GM12873 (cell line): ENCODE data around the gene KCTD13.

ENCODE experiments used
- CTCF ChIP-seq: IDR thresholded peaks from 2 replicates; pipeline ENCODE4 v1.5.1; 2012; ENCODE audit warnings: low read depth, mild to moderate bottlenecking, moderate library complexity, low read length, control low read depth; ENCODE audit not compliant: insufficient read depth; ENCODE audit errors: missing control alignments

The KCTD13 gene

DNA sequence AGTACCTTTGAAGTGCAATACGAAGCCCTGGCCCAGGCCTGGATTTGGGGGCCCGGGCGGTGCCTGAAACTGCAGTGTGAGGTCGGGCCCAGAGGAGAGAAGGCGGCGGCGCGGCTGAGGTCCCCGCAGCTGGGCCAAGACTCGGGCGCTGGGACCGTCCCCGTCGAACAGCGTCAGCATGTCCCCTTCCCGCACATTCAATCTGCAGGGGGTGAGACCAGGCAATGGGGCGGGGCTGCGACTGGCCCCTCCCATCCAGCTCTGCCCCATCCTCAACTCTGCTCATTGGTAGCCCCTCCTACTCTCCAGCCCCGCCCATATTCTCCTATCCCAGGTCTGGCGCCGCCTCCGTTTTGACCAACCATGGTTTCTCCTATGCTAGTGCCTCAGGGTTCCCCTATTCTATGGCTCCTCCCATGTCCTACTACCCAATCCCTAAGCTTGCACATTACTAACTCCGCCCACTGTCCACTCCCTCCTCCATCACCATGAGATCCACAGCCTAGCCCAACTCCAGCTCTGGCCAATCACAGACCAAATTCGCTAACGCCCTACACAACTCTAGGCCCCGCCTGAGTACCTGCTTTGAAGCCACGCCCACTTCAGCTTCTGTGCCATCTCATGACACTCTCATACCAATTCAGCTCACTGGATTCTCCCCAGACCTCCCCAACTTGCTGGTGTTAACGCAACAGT is 48.6 kb downstream of the KCTD13 start:
- no peak for TF ChIP-seq CTCF

DNA sequence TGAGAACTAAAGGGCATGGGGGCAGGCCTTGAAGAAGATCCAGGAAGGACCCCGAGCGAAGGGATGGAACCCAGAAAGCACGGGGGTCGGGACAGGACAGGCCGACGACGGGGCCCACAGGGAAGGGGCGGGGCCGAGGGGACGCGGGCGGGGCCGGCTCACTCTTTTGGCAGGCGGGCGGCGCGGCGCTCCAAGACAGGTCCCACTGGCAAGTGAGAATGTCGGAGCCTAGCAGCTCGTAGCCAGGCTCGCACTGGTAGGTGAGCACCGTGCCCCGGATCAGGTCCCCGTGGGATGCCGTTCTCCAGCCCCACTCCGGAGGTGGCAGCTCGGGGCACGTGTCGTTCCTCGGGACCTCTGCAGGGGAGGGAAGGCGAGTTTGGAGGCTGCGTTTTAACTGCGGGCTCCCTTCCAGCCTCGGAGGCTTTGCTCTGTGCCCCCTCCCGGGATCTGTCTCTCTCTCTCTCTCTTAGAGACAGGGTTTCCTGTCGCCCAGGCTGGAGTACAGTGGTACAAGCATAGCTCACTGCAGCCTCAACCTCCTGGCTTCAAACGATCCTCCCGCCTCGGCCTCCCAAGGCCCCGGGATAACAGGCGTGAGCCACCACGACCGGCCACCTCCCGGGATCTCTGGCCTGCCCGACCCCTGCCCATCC is 49.3 kb downstream of the KCTD13 start:
- TF ChIP-seq CTCF, result no peak

GRCh38 chr16:29876217-29876593 is 49.8 kb downstream of the KCTD13 start:
- no peak for TF ChIP-seq CTCF

- TF ChIP-seq CTCF, result no peak
Measured at GRCh38 chr16:29875206-29875605, 50.8 kb downstream of the KCTD13 start.

- no peak for TF ChIP-seq CTCF
Measured at GRCh38 chr16:29873319-29873718, 52.7 kb downstream of the KCTD13 start.

DNA sequence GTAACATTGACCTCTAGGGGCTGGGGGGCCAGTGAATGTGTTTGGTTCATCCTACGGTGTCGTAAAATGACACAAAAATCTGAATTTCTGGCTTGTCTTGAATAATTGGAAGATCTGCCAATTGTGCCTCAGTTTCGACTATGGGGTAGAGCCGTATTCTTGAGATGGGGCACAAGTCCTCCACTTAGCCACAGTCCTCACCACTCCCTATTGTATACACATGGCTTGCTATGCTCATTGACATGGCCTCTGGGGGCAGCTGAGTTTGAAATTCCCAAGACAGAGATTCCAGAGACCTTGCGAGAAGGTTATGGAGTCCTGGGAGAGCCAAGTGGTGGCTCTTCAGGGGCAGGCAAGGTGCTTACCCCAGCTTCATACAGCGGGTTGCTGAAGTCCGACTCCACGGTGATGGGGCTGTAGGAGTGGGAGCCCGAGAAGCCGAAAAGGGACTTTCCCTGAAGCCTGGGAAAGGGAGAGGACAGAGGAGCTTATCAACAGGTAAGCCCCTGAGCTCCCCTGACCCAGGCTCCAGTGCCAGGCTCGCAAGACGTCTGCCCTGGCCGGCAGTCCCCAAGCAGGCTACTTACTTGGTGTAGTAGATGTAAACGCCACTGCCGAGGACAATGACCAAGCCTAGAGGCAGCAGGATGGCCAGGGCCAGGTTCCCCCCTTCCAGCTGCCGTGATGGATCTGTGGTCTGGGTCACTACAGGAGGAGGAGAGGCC is 54.0 kb downstream of the KCTD13 start:
- TF ChIP-seq CTCF, result no peak

DNA sequence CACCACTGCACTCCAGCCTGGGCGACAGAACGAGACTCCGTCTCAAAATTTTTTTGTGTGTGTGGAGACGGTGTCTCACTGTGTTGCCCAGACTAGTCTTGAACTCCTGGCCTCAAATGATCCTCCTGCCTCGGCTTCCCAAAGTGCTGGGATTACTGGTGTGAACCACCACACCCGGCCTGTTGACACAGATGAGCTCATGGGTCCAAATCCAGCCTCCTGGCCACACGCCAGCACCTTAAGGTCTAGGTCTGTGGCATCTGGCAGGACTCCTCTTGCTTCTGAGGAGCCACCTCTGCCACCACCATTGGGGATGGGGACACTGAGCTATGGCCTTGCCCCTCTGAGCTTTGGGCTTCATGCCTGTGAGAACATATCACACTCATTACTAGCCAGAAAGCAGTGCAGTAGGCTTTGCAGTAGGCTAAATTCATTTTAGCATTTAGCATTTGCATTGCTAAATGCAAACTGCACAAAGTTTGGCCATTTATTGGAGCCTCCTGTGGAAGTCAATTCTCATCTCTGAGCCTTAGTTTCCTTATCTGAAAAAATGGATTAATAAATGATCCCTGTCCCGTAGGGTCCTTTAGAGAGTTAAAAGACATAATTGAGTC is 57.5 kb downstream of the KCTD13 start:
- no peak for TF ChIP-seq CTCF
